H54 (cell line): ENCODE measurements around the gene PMEL.

Experiments
- DNase-seq: peaks from one replicate; pipeline ENCODE4 v3.0.0; 2011; ENCODE audit warnings: low spot score, mixed read lengths; ENCODE audit not compliant: insufficient read length
- FAIRE-seq: peaks from 3 replicates; lab custom pipeline; 2011; peaks lifted over from hg19 to GRCh38; lab: Jason Lieb, UNC
- POLR2A ChIP-seq: IDR thresholded peaks from 2 replicates; pipeline ENCODE4 v1.6.1; 2011; ENCODE audit warnings: low read depth, mild to moderate bottlenecking, low read length

Gene PMEL

GRCh38 chr12:55906056-55906455 lies 59.8 kb downstream of the PMEL start:
- FAIRE-seq (no peak), DNase-seq (peak; percentile 27)
- no peak for TF ChIP-seq POLR2A
